H1 (cell line): ENCODE measurements around the gene NOLC1. TPM values are rescaled to one million over a fixed set of nuclear protein-coding genes. Genes with fewer than 3 reads are reported as not detected.

ENCODE experiments used
- CTCF ChIA-PET: fragments of 300-600 bp; sonication (Branson Sonifier 250); formaldehyde crosslinking; loops from one replicate; lab custom pipeline; 2021; ENCODE audit not compliant: partially characterized antibody; lab: Charles Lee
- POLR2A ChIA-PET: fragments of 300-600 bp; sonication (Branson Sonifier 250); formaldehyde crosslinking; loops from one replicate; lab custom pipeline; 2021; ENCODE audit warnings: inconsistent platforms; ENCODE audit not compliant: partially characterized antibody; lab: Charles Lee
- DNase-seq, 2 experiments: peaks; one replicate each; pipeline versions ENCODE4 v3.0.0 to v3.0.0-alpha.2; 2010 to 2022; ENCODE audit warnings: low spot score in 2 of 2, low read depth in 1 of 2, mixed read lengths in 1 of 2
- FAIRE-seq: peaks from 2 replicates; lab custom pipeline; 2011; peaks lifted over from hg19 to GRCh38; lab: Jason Lieb, UNC
- H2AFZ ChIP-seq: 2 replicates; pipeline ENCODE4 v1.8.1; 2012; ENCODE audit warnings: low read length, inconsistent platforms
- H2AK5ac ChIP-seq: 2 replicates; pipeline ENCODE4 v1.6.1; 2013; ENCODE audit warnings: low read depth, low read length
- H2BK120ac ChIP-seq: replicated peaks from 2 replicates; pipeline ENCODE3; 2013; ENCODE audit warnings: low read depth, low read length, inconsistent platforms
- H2BK12ac ChIP-seq: 2 replicates; pipeline ENCODE4 v1.6.1; 2013; ENCODE audit warnings: low read depth, low read length
- H2BK15ac ChIP-seq: 2 replicates; pipeline ENCODE4 v1.6.1; 2013; ENCODE audit warnings: low read length
- H2BK20ac ChIP-seq: 2 replicates; pipeline ENCODE4 v1.6.1; 2013; ENCODE audit warnings: low read length
- H2BK5ac ChIP-seq: 2 replicates; pipeline ENCODE4 v1.6.1; 2013; ENCODE audit warnings: low read depth, low read length
- H3K14ac ChIP-seq: 2 replicates; pipeline ENCODE4 v1.6.1; 2013; ENCODE audit warnings: inconsistent platforms; ENCODE audit not compliant: insufficient read length
- H3K18ac ChIP-seq: 2 replicates; pipeline ENCODE4 v1.6.1; 2013; ENCODE audit warnings: low read length; ENCODE audit errors: extremely low read depth
- H3K23ac ChIP-seq: 2 replicates; pipeline ENCODE4 v1.6.1; 2013; ENCODE audit warnings: inconsistent platforms; ENCODE audit not compliant: insufficient read length
- H3K23me2 ChIP-seq: 2 replicates; pipeline ENCODE4 v1.6.1; 2013; ENCODE audit warnings: low read depth, low read length
- H3K27ac ChIP-seq: 2 replicates; pipeline ENCODE4 v1.6.1; 2011; ENCODE audit warnings: low read depth, low read length, inconsistent platforms
- H3K27me3 ChIP-seq, 4 experiments: replicated peaks in 1 of 4; 1 replicate in 1 of 4; 2 replicates in 3 of 4; pipeline versions ENCODE4 v1.6.1 to v1.8.1; 2011 to 2013; ENCODE audit warnings: low read length in 3 of 4, mild to moderate bottlenecking in 3 of 4, inconsistent platforms in 2 of 4, mixed read lengths in 2 of 4, moderate library complexity in 1 of 4; ENCODE audit not compliant: control insufficient read depth in 3 of 4, insufficient read depth in 3 of 4; ENCODE audit errors: extremely low read depth in 1 of 4
- H3K36me3 ChIP-seq, 4 experiments: 2 replicates each; pipeline versions ENCODE4 v1.6.1 to v1.8.1; 2011 to 2013; ENCODE audit warnings: mild to moderate bottlenecking in 4 of 4, low read length in 3 of 4, moderate library complexity in 2 of 4, control low read depth in 1 of 4, inconsistent platforms in 1 of 4; ENCODE audit not compliant: insufficient read depth in 4 of 4, control insufficient read depth in 2 of 4
- H3K4ac ChIP-seq: replicated peaks from 2 replicates; pipeline ENCODE3; 2013; ENCODE audit warnings: low read length, low read depth, mixed read lengths, inconsistent platforms; ENCODE audit not compliant: insufficient read length
- H3K4me1 ChIP-seq, 4 experiments: replicated peaks in 1 of 4; 1 replicate in 1 of 4; 2 replicates in 3 of 4; pipeline versions ENCODE4 v1.6.1 to v1.8.1; 2011 to 2013; ENCODE audit warnings: low read length in 3 of 4, inconsistent platforms in 2 of 4, mixed read lengths in 1 of 4; ENCODE audit not compliant: insufficient read depth in 4 of 4, control insufficient read depth in 3 of 4
- H3K4me2 ChIP-seq, 2 experiments: 2 replicates each; pipeline versions ENCODE4 v1.6.1 to v1.8.1; 2011 to 2013; ENCODE audit warnings: low read depth in 2 of 2, low read length in 2 of 2, control low read depth in 1 of 2, inconsistent platforms in 1 of 2, mild to moderate bottlenecking in 1 of 2; ENCODE audit not compliant: insufficient read depth in 1 of 2
- H3K4me3 ChIP-seq, 4 experiments: fragments of 200-600, 300-600 bp in 1 of 4; sonication (generic), shearing (Covaris generic), sonication (Bioruptor Twin) in 1 of 4; 2 replicates each; pipeline versions ENCODE4 v1.5.1 to v1.8.1; 2011 to 2016; ENCODE audit warnings: low read length in 4 of 4, low read depth in 3 of 4, control low read depth in 2 of 4, inconsistent platforms in 2 of 4, mild to moderate bottlenecking in 2 of 4, mixed read lengths in 1 of 4, moderate library complexity in 1 of 4; ENCODE audit not compliant: insufficient read depth in 2 of 4; ENCODE audit errors: extremely low read depth in 1 of 4
- H3K56ac ChIP-seq: replicated peaks from 2 replicates; pipeline ENCODE3; 2013; ENCODE audit warnings: low read depth, mild to moderate bottlenecking, mixed read lengths, low read length, inconsistent platforms; ENCODE audit not compliant: insufficient read length
- H3K79me1 ChIP-seq: 2 replicates; pipeline ENCODE4 v1.6.1; 2013; ENCODE audit warnings: low read depth, low read length, control low read depth
- H3K79me2 ChIP-seq, 2 experiments: 2 replicates each; pipeline versions ENCODE4 v1.6.1 to v1.8.1; 2012 to 2013; ENCODE audit warnings: low read length in 2 of 2, mild to moderate bottlenecking in 2 of 2, inconsistent platforms in 1 of 2; ENCODE audit not compliant: insufficient read depth in 2 of 2, control insufficient read depth in 1 of 2
- H3K9ac ChIP-seq, 4 experiments: replicated peaks in 1 of 4; 1 replicate in 1 of 4; 2 replicates in 3 of 4; pipeline versions ENCODE4 v1.6.1 to v1.8.1; 2011 to 2013; ENCODE audit warnings: low read depth in 3 of 4, low read length in 3 of 4, control low read depth in 2 of 4, mild to moderate bottlenecking in 2 of 4, moderate library complexity in 2 of 4, inconsistent platforms in 1 of 4; ENCODE audit errors: extremely low read depth in 1 of 4
- H3K9me3 ChIP-seq, 2 experiments: 2 replicates each; pipeline versions ENCODE4 v1.6.1 to v1.8.1; 2012 to 2013; ENCODE audit warnings: mild to moderate bottlenecking in 2 of 2, moderate library complexity in 2 of 2, control low read depth in 1 of 2, inconsistent platforms in 1 of 2, low read depth in 1 of 2, low read length in 1 of 2, mixed read lengths in 1 of 2; ENCODE audit not compliant: insufficient read depth in 2 of 2
- H4K20me1 ChIP-seq, 2 experiments: replicated peaks in 1 of 2; 2 replicates each; pipeline versions ENCODE3 to v1.8.1; 2011 to 2013; ENCODE audit warnings: inconsistent platforms in 2 of 2, low read length in 2 of 2, mild to moderate bottlenecking in 1 of 2; ENCODE audit not compliant: insufficient read depth in 2 of 2, control insufficient read depth in 1 of 2
- H4K5ac ChIP-seq: 2 replicates; pipeline ENCODE4 v1.6.1; 2013; ENCODE audit warnings: low read length, low read depth, mixed read lengths, inconsistent platforms; ENCODE audit not compliant: insufficient read length
- H4K8ac ChIP-seq: 2 replicates; pipeline ENCODE4 v1.8.0; 2013; ENCODE audit warnings: mild to moderate bottlenecking, moderate library complexity, low read length, inconsistent platforms; ENCODE audit not compliant: insufficient read depth; ENCODE audit errors: extremely low read depth
- H4K91ac ChIP-seq: replicated peaks from 2 replicates; pipeline ENCODE3; 2013; ENCODE audit warnings: low read length, mixed read lengths, inconsistent platforms; ENCODE audit not compliant: insufficient read length
- ASH2L ChIP-seq: fragments of 200-600, 300-600 bp; sonication (generic); IDR thresholded peaks from one replicate; pipeline ENCODE4 v1.7.1; 2017; ENCODE audit warnings: low read length
- CBX5 ChIP-seq: fragments of 300-800, 300-1000 bp; sonication (generic); IDR thresholded peaks from 2 replicates; pipeline ENCODE4 v1.7.1; 2016; ENCODE audit warnings: antibody characterized with exemption, low read length, low read depth
- FOSL1 ChIP-seq: IDR thresholded peaks from 2 replicates; pipeline ENCODE4 v1.6.1; 2011; ENCODE audit warnings: mild to moderate bottlenecking, low read depth, low read length, moderate library complexity; ENCODE audit not compliant: insufficient read depth
- HDAC6 ChIP-seq: IDR thresholded peaks from one replicate; pipeline ENCODE4 v1.7.1; 2012; ENCODE audit warnings: low read depth, mild to moderate bottlenecking, inconsistent platforms, low read length, moderate library complexity
- MAX ChIP-seq: IDR thresholded peaks from 2 replicates; pipeline ENCODE4 v1.6.1; 2012; ENCODE audit warnings: inconsistent platforms
- POU5F1 ChIP-seq: IDR thresholded peaks from 2 replicates; pipeline ENCODE4 v1.6.1; 2011; ENCODE audit warnings: low read depth, mild to moderate bottlenecking, low read length, moderate library complexity
- RAD21 ChIP-seq, 2 experiments: IDR thresholded peaks in 1 of 2; conservative IDR thresholded peaks in 1 of 2; 2 replicates each; pipeline ENCODE4 v1.6.1; 2011; ENCODE audit warnings: low read depth in 2 of 2, low read length in 2 of 2, improper control_type of control experiment in 1 of 2, inconsistent platforms in 1 of 2, mild to moderate bottlenecking in 1 of 2, moderate library complexity in 1 of 2
- RBBP5 ChIP-seq: IDR thresholded peaks from 2 replicates; pipeline ENCODE4 v1.7.1; 2012; ENCODE audit warnings: low read depth, mild to moderate bottlenecking, inconsistent platforms, low read length, moderate library complexity, borderline replicate concordance
- RFX5 ChIP-seq: IDR thresholded peaks from 2 replicates; pipeline ENCODE4 v1.6.1; 2011; ENCODE audit warnings: low read depth, low read length, improper control_type of control experiment, borderline replicate concordance
- SIRT6 ChIP-seq: IDR thresholded peaks from one replicate; pipeline ENCODE4 v1.7.1; 2012; ENCODE audit warnings: low read length, inconsistent platforms
- SP4 ChIP-seq: IDR thresholded peaks from 2 replicates; pipeline ENCODE4 v1.6.1; 2012; ENCODE audit warnings: low read length, inconsistent platforms
- SRF ChIP-seq: IDR thresholded peaks from 2 replicates; pipeline ENCODE4 v1.6.1; 2011; ENCODE audit warnings: mild to moderate bottlenecking, low read depth, low read length, moderate library complexity
- TAF1 ChIP-seq: IDR thresholded peaks from 2 replicates; pipeline ENCODE4 v1.6.1; 2011; ENCODE audit warnings: mild to moderate bottlenecking, low read depth, low read length
- TBP ChIP-seq: IDR thresholded peaks from 2 replicates; pipeline ENCODE4 v1.6.1; 2011; ENCODE audit warnings: low read depth, low read length, improper control_type of control experiment
- WGBS, 2 experiments: shearing (Covaris generic) in 1 of 2; methylation state at CpG; one replicate each; pipeline versions ENCODE4 v1.1.6 to v1.1.7; 2013 to 2015; ENCODE audit warnings: low lambda C conversion rate in 2 of 2, mixed read lengths in 2 of 2, inconsistent platforms in 1 of 2, low coverage in 1 of 2, missing lambda C conversion rate in 1 of 2; ENCODE audit not compliant: insufficient replicate concordance in 2 of 2, insufficient coverage in 1 of 2, insufficient read length in 1 of 2; ENCODE audit errors: extremely low coverage in 1 of 2, missing lambda C conversion rate in 1 of 2; 5-methylcytosine and 5-hydroxymethylcytosine counted together
- polyA plus RNA-seq, 7 experiments: library from polyadenylated mRNA; depleted of rRNA in 3 of 7; stranded (reverse) in 5 of 7; unstranded in 2 of 7; fragments of >200 nt in 5 of 7; fragments of 200-250 nt in 2 of 7; gene quantifications; 1 replicate in 5 of 7; 2 replicates in 1 of 7; 4 replicates in 1 of 7; pipeline versions ENCODE4 v1.2.1 to v1.2.3, GENCODE V29; 2011 to 2013; ENCODE audit warnings: missing spikeins in 2 of 7, mixed read lengths in 2 of 7
- total RNA-seq: library from RNA; stranded (reverse); fragmentation: NEBNext Ultra II Directional; extraction: Animal tissue kit (Norgen Biotek cat#: 25700); gene quantifications from 2 replicates; pipeline ENCODE4 v1.2.1, GENCODE V29; 2021
- TF ChIP-seq, protein P1 (sequence below): IDR thresholded peaks from 2 replicates; pipeline ENCODE4 v1.6.1; 2012; ENCODE audit warnings: inconsistent platforms

NOLC1 gene
- total and polyA plus RNA-seq, 2 of the 8 experiments (the other 6 are each of a cell fraction or from before 2014, with no cell fraction given) = 86.3 to 191 TPM

DNA sequence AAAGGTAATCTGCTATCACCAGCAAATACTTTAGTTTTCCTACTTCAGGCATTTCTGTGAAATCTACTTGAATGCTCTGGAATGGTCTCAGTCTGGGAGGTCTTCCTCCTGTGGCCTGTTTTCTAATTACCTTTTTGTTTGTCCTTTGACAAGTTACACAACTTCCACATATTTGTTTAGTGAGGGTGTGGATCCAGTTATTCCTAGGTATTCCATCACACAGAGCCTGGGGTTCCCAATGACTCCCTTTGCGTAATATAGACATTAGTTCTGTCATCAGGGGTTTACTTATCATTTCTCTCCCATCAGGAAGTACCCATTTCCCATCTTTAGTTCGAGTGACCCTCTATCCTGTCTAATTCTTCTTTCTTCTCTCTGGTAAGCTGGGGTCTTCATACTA is 45.8 kb downstream of the NOLC1 start:
- Histone ChIP-seq H3K27me3 (peaks cover 0 to 2% (median 0%) of the 10 kb centered on the region in 4 experiments; a peak in 1 of 7 replicates), H3K4me3 (no peak overlapping the region), H2AK5ac (no peak overlapping the region), H3K36me3 (no peaks in the 10 kb centered on the region; a peak in 1 of 8 replicates), H2BK15ac (no peak overlapping the region), H3K79me2 (no peaks in the 10 kb centered on the region), H3K4ac (no peak overlapping the region), H3K27ac (no peak overlapping the region), H3K14ac (no peak overlapping the region), H3K9ac (no peak overlapping the region), H2BK5ac (no peak overlapping the region), H2AFZ (no peak overlapping the region), H4K5ac (no peak overlapping the region), H2BK12ac (no peak overlapping the region), H2BK120ac (no peak overlapping the region), H3K79me1 (no peaks in the 10 kb centered on the region; the same call in 1 of the 2 replicates), H3K23me2 (no peaks in the 10 kb centered on the region), H3K4me2 (no peak overlapping the region), H3K4me1 (no peaks in the 10 kb centered on the region), H2BK20ac (no peak overlapping the region), H4K91ac (no peak overlapping the region), H3K18ac (no peak overlapping the region), H3K56ac (no peak overlapping the region), H3K9me3 (peaks cover 4 to 14% of the 10 kb centered on the region in 2 experiments), H4K8ac (no peak overlapping the region), H4K20me1 (no peaks in the 10 kb centered on the region), H3K23ac (no peak overlapping the region)
- ChIA-PET POLR2A (no interaction called here), CTCF (no interaction called here)
- FAIRE-seq (no peak), DNase-seq (no peak)
- 82% methylated on average over 2 of the region's 2 CpGs; no CpG with 5 or more reads in 1 of the 2 experiments for WGBS, 2 experiments
- TF ChIP-seq HDAC6 = no peak
- no peak for TF ChIP-seq TBP
- no peak for TF ChIP-seq TAF1
- no peak for TF ChIP-seq ASH2L
- no peak for TF ChIP-seq RBBP5
- TF ChIP-seq RFX5 = no peak
- TF ChIP-seq, protein P1, sequence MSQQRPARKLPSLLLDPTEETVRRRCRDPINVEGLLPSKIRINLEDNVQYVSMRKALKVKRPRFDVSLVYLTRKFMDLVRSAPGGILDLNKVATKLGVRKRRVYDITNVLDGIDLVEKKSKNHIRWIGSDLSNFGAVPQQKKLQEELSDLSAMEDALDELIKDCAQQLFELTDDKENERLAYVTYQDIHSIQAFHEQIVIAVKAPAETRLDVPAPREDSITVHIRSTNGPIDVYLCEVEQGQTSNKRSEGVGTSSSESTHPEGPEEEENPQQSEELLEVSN = no peak
- no peak for TF ChIP-seq SRF
- no peak for TF ChIP-seq FOSL1
- TF ChIP-seq MAX = no peak
- TF ChIP-seq SP4 = no peak
- TF ChIP-seq CBX5 = no peak
- TF ChIP-seq POU5F1 = no peak
- no peak for TF ChIP-seq SIRT6
- no peak for TF ChIP-seq RAD21 (IDR thresholded peaks at IDR 0.05 in 1 of 2, conservative IDR thresholded peaks at IDR 0.05 in 1 of 2; ENCODE audit: low read depth in 2 of 2, low read length in 2 of 2)
